ENCODE results near the gene DNAJC5. TPM values are rescaled to one million over a fixed set of nuclear protein-coding genes. Genes with fewer than 3 reads are reported as not detected.
"Not testable (repeated sequence)": the region's sequence is repeated elsewhere in the genome, so short reads cannot be mapped to it uniquely, and the experiment has no call there.

Gene DNAJC5
- polyA plus RNA-seq, 1 donor from 2014 or later: 5.2 TPM

GRCh38 chr20:63873477-63873971, 21.4 kb upstream of the DNAJC5 start:
- Mint-ChIP-seq H3K27me3 (no peaks in the 10 kb centered on the region), H3K9me3 (no peaks in the 10 kb centered on the region), H3K4me1 (no peaks in the 10 kb centered on the region), H3K36me3 (peaks cover 4% of the 10 kb centered on the region), H3K27ac (no peak overlapping the region), H3K4me3 (no peak overlapping the region)

DNA sequence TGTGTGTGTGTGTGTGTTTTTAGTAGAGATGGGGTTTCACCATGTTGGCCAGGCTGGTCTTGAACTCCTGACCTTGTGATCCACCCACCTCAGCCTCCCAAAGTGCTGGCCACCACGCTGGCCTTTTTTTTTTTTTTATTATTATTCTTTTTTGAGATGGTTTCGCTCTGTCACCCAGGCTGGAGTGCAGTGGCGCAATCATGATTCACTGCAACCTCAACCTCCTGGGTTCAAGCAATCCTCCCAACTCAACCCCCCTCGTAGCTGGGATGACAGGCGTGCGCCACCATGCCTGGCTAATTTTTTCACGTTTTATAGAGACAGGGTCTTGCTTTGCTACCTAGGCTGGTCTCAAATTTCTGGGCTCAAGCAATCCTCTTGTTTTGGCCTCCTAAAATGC, 20.7 kb upstream of the DNAJC5 start:
- not testable (repeated sequence) for H3K9me3 Mint-ChIP-seq, H3K4me3 Mint-ChIP-seq, H3K4me1 Mint-ChIP-seq, H3K36me3 Mint-ChIP-seq, H3K27ac Mint-ChIP-seq, H3K27me3 Mint-ChIP-seq

DNA sequence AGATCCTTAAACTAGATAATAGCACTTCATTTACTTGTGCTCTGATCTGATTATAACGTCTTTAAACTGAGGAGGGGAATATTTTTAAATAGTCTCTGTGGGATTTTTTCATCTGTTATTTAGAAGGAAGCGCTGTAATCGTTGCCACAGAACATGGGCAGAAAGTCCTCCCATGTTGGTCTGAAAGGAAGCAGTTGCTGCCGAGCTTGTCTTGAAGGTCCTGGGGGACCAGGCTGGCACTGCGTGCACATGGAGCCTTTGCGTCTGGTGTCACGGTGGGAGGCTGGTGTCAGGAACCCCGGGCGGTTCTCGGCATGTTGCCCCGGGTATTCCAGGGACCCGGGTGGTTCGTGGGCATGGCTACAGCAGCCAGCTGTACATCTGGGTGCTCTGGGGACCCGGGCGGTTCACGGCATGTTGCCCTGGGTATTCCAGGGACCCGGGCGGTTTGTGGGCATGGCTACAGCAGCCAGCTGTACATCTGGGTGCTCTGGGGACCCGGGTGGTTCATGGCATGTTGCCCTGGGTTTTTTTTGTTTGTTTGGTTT, 18.4 kb upstream of the DNAJC5 start:
- no peaks in the 10 kb centered on the region for H3K4me1 Mint-ChIP-seq
- no peak overlapping the region for H3K27ac Mint-ChIP-seq
- peaks cover 4% of the 10 kb centered on the region for H3K36me3 Mint-ChIP-seq
- no peak overlapping the region for H3K4me3 Mint-ChIP-seq
- no peaks in the 10 kb centered on the region for H3K9me3 Mint-ChIP-seq
- no peaks in the 10 kb centered on the region for H3K27me3 Mint-ChIP-seq

- no peaks in the 10 kb centered on the region for H3K4me1 Mint-ChIP-seq
- H3K27ac Mint-ChIP-seq: no peak overlapping the region
- no peak overlapping the region for H3K4me3 Mint-ChIP-seq
- H3K27me3 Mint-ChIP-seq: no peaks in the 10 kb centered on the region
- peaks cover 4% of the 10 kb centered on the region for H3K36me3 Mint-ChIP-seq
- no peaks in the 10 kb centered on the region for H3K9me3 Mint-ChIP-seq
These were observed 17.0 kb upstream of the DNAJC5 start for GRCh38 chr20:63877755-63878470.

- Mint-ChIP-seq H3K36me3 (peaks cover 4% of the 10 kb centered on the region), H3K4me3 (no peak overlapping the region), H3K27me3 (no peaks in the 10 kb centered on the region), H3K4me1 (no peaks in the 10 kb centered on the region), H3K27ac (no peak overlapping the region), H3K9me3 (no peaks in the 10 kb centered on the region)
These were observed 15.8 kb upstream of the DNAJC5 start for GRCh38 chr20:63878899-63879663.

DNA sequence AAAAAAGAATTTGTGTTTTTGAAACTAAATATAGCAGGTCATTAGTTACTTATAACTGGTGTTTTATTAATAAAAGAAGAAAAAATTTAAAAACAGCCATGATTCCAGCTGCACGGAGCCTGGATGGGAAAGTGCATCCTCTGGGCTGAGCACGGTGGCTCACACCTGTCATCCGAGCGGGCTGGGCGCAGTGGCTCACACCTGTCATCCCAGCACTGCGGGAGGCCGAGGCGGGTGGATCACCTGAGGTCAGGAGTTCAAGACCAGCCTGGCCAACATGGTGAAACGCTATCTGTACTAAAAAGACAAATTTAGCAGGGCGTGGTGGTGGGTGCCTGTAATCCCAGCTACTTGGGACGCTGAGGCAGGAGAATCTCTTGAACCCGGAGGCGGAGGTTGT, 14.0 kb upstream of the DNAJC5 start:
- H3K4me3 Mint-ChIP-seq, H3K4me1 Mint-ChIP-seq, H3K27me3 Mint-ChIP-seq, H3K36me3 Mint-ChIP-seq, H3K27ac Mint-ChIP-seq, H3K9me3 Mint-ChIP-seq: not testable (repeated sequence)

DNA sequence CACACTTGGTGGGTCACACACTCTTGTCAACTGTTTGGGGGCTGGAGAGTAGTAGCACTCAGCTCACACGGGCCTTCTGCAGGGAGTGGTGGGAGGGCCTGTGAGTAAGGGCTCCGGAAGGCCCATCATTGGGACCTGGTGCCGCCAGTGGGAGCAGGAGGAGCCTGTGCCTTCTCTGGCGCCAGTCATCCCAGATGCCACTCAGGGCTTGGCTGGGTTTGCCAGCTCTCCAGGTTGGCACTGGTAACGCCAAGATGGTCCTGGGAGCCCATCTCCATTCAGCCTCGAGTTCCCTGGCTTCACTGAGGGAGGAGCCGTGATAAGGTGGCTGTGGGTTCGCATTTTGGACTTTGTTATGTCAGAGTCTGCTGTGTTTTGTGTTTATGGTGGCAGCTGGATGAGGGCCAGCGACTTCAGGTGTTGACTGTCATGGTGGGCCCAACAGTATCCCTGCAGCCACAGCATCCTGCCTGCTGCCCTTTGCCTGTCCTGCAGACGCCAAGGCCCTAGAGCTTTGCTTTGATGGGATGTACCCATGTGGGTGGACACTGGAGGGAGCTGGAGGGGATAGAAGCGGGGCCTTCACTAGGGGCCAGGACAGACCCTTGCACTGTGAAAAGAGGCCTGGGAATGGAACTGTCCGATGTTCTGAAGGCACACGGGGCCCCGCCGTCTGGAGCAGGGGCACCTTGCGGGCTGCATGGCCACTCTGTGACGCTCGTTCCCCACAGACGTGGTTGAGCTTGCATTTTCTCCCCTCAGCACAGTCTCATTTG, 13.3 kb upstream of the DNAJC5 start:
- peak overlapping the region in 1 of 3 donors; percentile 62 for H3K27ac Mint-ChIP-seq
- H3K36me3 Mint-ChIP-seq: no peaks in the 10 kb centered on the region
- H3K4me3 Mint-ChIP-seq: no peak overlapping the region
- H3K27me3 Mint-ChIP-seq: no peaks in the 10 kb centered on the region
- no peaks in the 10 kb centered on the region for H3K4me1 Mint-ChIP-seq
- no peaks in the 10 kb centered on the region for H3K9me3 Mint-ChIP-seq

- Mint-ChIP-seq H3K27me3 (no peaks in the 10 kb centered on the region), H3K4me1 (no peaks in the 10 kb centered on the region), H3K36me3 (no peaks in the 10 kb centered on the region), H3K9me3 (no peaks in the 10 kb centered on the region), H3K27ac (no peak overlapping the region), H3K4me3 (no peak overlapping the region)
These were observed 12.4 kb upstream of the DNAJC5 start for GRCh38 chr20:63882257-63883200.

- H3K27ac Mint-ChIP-seq: no peak overlapping the region
These were observed 11.7 kb upstream of the DNAJC5 start for GRCh38 chr20:63883201-63883593.

DNA sequence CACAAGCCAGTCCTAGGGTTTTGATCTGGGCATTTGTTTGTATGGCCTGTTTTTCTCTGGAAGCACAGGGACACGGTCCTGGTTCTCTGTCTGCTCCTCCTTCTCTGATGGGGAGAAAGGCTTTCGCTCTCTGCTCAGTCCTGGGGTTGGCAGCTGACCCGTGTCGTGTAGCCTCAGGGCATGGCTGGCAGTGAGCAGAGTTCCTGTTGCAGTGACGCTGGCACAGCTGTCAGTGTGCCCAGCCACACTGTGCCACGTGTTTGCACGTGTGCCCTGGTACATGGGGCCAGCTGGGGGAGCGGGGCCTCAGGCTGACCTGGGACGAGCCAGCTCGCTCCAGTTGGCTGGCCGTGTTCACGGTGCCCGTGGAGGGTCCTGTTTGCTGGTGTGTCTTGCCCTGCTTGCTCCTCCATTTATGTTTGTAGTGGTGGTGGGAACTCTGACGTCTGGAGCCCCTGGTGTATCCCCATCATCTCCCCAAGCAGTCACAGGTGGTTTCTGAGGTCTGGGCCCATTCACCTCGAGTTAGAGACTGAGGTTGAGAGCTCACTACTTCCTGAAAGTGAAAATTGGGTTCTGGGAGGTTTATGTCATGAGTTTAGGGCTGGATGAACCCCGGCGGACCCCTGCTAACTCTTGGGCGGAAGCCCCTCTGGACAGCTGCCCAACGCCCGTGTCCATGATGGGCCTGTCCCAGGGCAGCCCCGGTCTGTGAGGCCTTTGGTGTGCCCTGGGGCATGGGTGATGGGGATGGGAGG, 10.2 kb upstream of the DNAJC5 start:
- Mint-ChIP-seq H3K4me3 (no peak overlapping the region), H3K36me3 (peaks cover 2% of the 10 kb centered on the region), H3K27ac (no peak overlapping the region), H3K9me3 (no peaks in the 10 kb centered on the region), H3K27me3 (no peaks in the 10 kb centered on the region), H3K4me1 (no peaks in the 10 kb centered on the region)

More at GRCh38 chr20:63883201-63883593, 11.7 kb upstream of the DNAJC5 start:
- no peak overlapping the region for H3K4me3 Mint-ChIP-seq
- no peaks in the 10 kb centered on the region for H3K27me3 Mint-ChIP-seq
- no peaks in the 10 kb centered on the region for H3K9me3 Mint-ChIP-seq
- no peaks in the 10 kb centered on the region for H3K4me1 Mint-ChIP-seq
- H3K36me3 Mint-ChIP-seq: no peaks in the 10 kb centered on the region

GRCh38 chr20:63885264-63886053, 9.5 kb upstream of the DNAJC5 start:
- H3K4me3 Mint-ChIP-seq: no peak overlapping the region
- no peaks in the 10 kb centered on the region for H3K27me3 Mint-ChIP-seq
- H3K9me3 Mint-ChIP-seq: no peaks in the 10 kb centered on the region
- peaks cover 2% of the 10 kb centered on the region for H3K36me3 Mint-ChIP-seq
- H3K4me1 Mint-ChIP-seq: no peaks in the 10 kb centered on the region
- no peak overlapping the region for H3K27ac Mint-ChIP-seq

DNA sequence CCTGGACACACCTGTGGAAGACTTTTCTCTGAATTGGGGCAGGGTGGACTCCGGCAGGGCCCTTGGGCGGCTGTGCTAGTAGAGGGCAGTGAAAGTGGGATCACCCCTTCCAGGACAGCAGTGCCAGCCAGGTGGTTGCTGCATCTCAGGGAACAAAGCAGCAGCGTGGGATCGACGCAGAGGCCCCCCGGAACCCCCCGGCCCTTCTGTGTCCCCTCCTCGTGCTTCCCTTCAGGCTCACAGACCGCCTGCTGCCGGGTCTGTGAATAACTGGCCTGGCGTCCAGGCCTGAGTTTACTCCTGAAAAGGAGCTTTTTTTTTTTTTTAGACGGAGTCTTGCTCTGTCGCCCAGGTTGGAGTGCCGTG, 8.9 kb upstream of the DNAJC5 start:
- Mint-ChIP-seq H3K9me3 (no peaks in the 10 kb centered on the region), H3K27me3 (no peaks in the 10 kb centered on the region), H3K27ac (no peak overlapping the region), H3K4me3 (no peak overlapping the region), H3K36me3 (peaks cover 2% of the 10 kb centered on the region), H3K4me1 (no peaks in the 10 kb centered on the region)

DNA sequence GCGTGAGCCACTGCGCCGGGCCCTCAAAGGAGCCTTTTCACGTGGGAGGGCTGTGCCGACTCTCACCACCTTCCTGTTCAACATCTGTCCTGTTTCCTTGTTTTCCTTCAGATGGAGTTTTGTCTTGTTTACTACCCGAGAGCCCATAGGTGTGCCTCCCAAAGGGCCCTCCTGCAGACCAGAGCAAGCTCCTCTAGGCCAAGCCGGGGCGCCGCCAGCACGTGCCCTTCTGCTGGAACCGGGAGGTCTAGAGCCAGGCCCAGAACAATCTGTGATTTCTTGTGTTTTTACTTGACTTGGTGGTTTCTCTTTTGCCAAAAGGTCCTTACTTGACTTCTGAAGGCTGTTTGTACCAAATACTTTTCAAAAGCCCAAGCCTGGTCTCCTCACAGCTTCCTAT, 8.0 kb upstream of the DNAJC5 start:
- Mint-ChIP-seq H3K36me3 (peaks cover 2% of the 10 kb centered on the region), H3K27me3 (no peaks in the 10 kb centered on the region), H3K9me3 (no peaks in the 10 kb centered on the region), H3K27ac (no peak overlapping the region), H3K4me3 (no peak overlapping the region), H3K4me1 (no peaks in the 10 kb centered on the region)

Measured in IgD-negative memory B cell (primary cell).